B cell (primary cell): ENCODE measurements around the gene UGT1A7. TPM values are rescaled to one million over a fixed set of nuclear protein-coding genes. Genes with fewer than 3 reads are reported as not detected.

Experiments used
- ATAC-seq: fragments of 200-7000 bp; cut with Tn5 transposase; one replicate; pipeline ENCODE4 v1.10.0; 2021; ENCODE audit warnings: low read depth, mild to moderate bottlenecking, moderate number of reproducible peaks, moderate library complexity
- CTCF ChIA-PET: fragments of 350-600 bp; sonication (Branson Sonifier 250); formaldehyde crosslinking; loops from one replicate; lab custom pipeline; 2021; ENCODE audit warnings: antibody characterized with exemption, inconsistent platforms; lab: Charles Lee
- POLR2A ChIA-PET: fragments of 350-600 bp; sonication (Branson Sonifier 250); formaldehyde crosslinking; loops from one replicate; lab custom pipeline; 2021; ENCODE audit warnings: antibody characterized with exemption; lab: Charles Lee
- DNase-seq: peaks from one replicate; pipeline ENCODE4 v3.0.0; 2013
- H2AFZ ChIP-seq: 2 replicates; pipeline ENCODE4 v1.6.1; 2012; ENCODE audit warnings: mild to moderate bottlenecking, low read depth, low read length; ENCODE audit not compliant: insufficient read depth, poor library complexity, severe bottlenecking
- H3K27ac ChIP-seq, 2 donors: 1 replicate in 1 of 2; 2 replicates in 1 of 2; pipeline ENCODE4 v1.5.1; 2012 to 2013; ENCODE audit warnings: low read length in 2 of 2, mild to moderate bottlenecking in 2 of 2, moderate library complexity in 1 of 2
- H3K27me3 ChIP-seq, 4 experiments: fragments of 200-600 bp in 1 of 4; sonication (generic) in 1 of 4; replicated peaks in 1 of 4; 1 replicate in 2 of 4; 2 replicates in 2 of 4; pipeline versions ENCODE4 v1.6.1 to v1.7.0; 2013 to 2016; ENCODE audit warnings: low read length in 3 of 4, mild to moderate bottlenecking in 2 of 4, mixed read lengths in 1 of 4, moderate library complexity in 1 of 4; ENCODE audit not compliant: insufficient read depth in 4 of 4, control insufficient read depth in 3 of 4; ENCODE audit errors: control extremely low read depth in 1 of 4
- H3K36me3 ChIP-seq, 2 experiments: replicated peaks in 1 of 2; 1 replicate in 1 of 2; 2 replicates in 1 of 2; pipeline versions ENCODE4 v1.6.1 to v1.7.1; 2013; ENCODE audit warnings: low read length in 1 of 2; ENCODE audit not compliant: insufficient read depth in 2 of 2, control insufficient read depth in 1 of 2; ENCODE audit errors: control extremely low read depth in 1 of 2, extremely low read depth in 1 of 2
- H3K4me1 ChIP-seq, 2 donors: fragments of 200-600 bp in 1 of 2; sonication (generic) in 1 of 2; 1 replicate in 1 of 2; 2 replicates in 1 of 2; pipeline versions ENCODE4 v1.5.1 to v1.6.1; 2013 to 2017; ENCODE audit warnings: low read length in 2 of 2; ENCODE audit not compliant: control insufficient read depth in 2 of 2, insufficient read depth in 2 of 2
- H3K4me2 ChIP-seq: replicated peaks from 2 replicates; pipeline ENCODE3; 2012; ENCODE audit warnings: mild to moderate bottlenecking, low read depth, low read length; ENCODE audit not compliant: poor library complexity, severe bottlenecking
- H3K4me3 ChIP-seq, 5 experiments: fragments of 200-600 bp in 1 of 5; sonication (generic) in 1 of 5; 1 replicate in 3 of 5; 2 replicates in 2 of 5; pipeline versions ENCODE4 v1.5.1 to v1.7.0; 2011 to 2016; ENCODE audit warnings: low read length in 4 of 5, mild to moderate bottlenecking in 4 of 5, low read depth in 2 of 5, control low read depth in 1 of 5, moderate library complexity in 1 of 5; ENCODE audit not compliant: insufficient read depth in 1 of 5; ENCODE audit errors: control extremely low read depth in 1 of 5, extremely low read depth in 1 of 5
- H3K79me2 ChIP-seq: fragments of 200-600 bp; sonication (generic); one replicate; pipeline ENCODE4 v1.6.0; 2016; ENCODE audit warnings: low read length; ENCODE audit not compliant: control insufficient read depth, insufficient read depth
- H3K9ac ChIP-seq: fragments of 200-600 bp; sonication (generic); 2 replicates; pipeline ENCODE4 v1.6.1; 2017; ENCODE audit warnings: mild to moderate bottlenecking, low read length, moderate library complexity
- H3K9me3 ChIP-seq, 3 donors: one replicate each; pipeline versions ENCODE4 v1.6.1 to v1.7.1; 2013; ENCODE audit warnings: low read length in 2 of 3; ENCODE audit not compliant: control insufficient read depth in 2 of 3, insufficient read depth in 1 of 3; ENCODE audit errors: control extremely low read depth in 1 of 3
- H4K20me1 ChIP-seq: 2 replicates; pipeline ENCODE4 v1.6.0; 2012; ENCODE audit warnings: mild to moderate bottlenecking, low read length; ENCODE audit not compliant: insufficient read depth, control insufficient read depth, poor library complexity, severe bottlenecking
- H3K27ac Mint-ChIP-seq: one replicate; pipeline ENCODE4 v1.8.0; 2021; ENCODE audit warnings: mixed read lengths
- H3K27me3 Mint-ChIP-seq: one replicate; pipeline ENCODE4 v1.8.0; 2021; ENCODE audit warnings: mixed read lengths
- H3K4me1 Mint-ChIP-seq: one replicate; pipeline ENCODE4 v1.8.0; 2021; ENCODE audit warnings: mixed read lengths
- H3K4me3 Mint-ChIP-seq: one replicate; pipeline ENCODE4 v1.8.0; 2021; ENCODE audit warnings: mixed read lengths
- H3K9me3 Mint-ChIP-seq: one replicate; pipeline ENCODE4 v1.8.0; 2022; ENCODE audit warnings: mixed read lengths; ENCODE audit not compliant: insufficient read depth
- CTCF ChIP-seq: fragments of 200-600 bp; IDR thresholded peaks from one replicate; pipeline ENCODE4 v1.8.0; 2022; ENCODE audit warnings: antibody characterized with exemption, mild to moderate bottlenecking
- EZH2 ChIP-seq: IDR thresholded peaks from 2 replicates; pipeline ENCODE4 v1.6.1; 2012; ENCODE audit warnings: borderline replicate concordance, low read depth, mild to moderate bottlenecking, moderate library complexity, low read length; ENCODE audit not compliant: insufficient read depth, poor library complexity, severe bottlenecking
- WGBS: methylation state at CpG from one replicate; pipeline ENCODE4 v1.1.5; 2013; ENCODE audit warnings: missing lambda C conversion rate; ENCODE audit not compliant: insufficient coverage; 5-methylcytosine and 5-hydroxymethylcytosine counted together
- intact Hi-C: fragments of 100-400 bp; cut with micrococcal nuclease; formaldehyde crosslinking; loops from one replicate; pipeline ENCODE4 v1.10.0; 2022
- polyA plus RNA-seq: library from polyadenylated mRNA; depleted of rRNA; stranded (reverse); fragments of >200 nt; gene quantifications from 2 replicates; pipeline ENCODE4 v1.2.3, GENCODE V29; 2012
- total RNA-seq, 2 donors: library from RNA; stranded (reverse); fragments of 120-200 nt in 1 of 2; gene quantifications; 1 replicate in 1 of 2; 2 replicates in 1 of 2; pipeline versions ENCODE4 v1.2.3 to v1.2.4, GENCODE V29; 2013 to 2022

Gene UGT1A7
- total and polyA plus RNA-seq, 2 donors (not counting 1 experiment from before 2014, with no cell fraction given) = not detected

GRCh38 chr2:233764761-233765160 is 83.1 kb downstream of the UGT1A7 start:
- TF ChIP-seq CTCF = no peak
- TF ChIP-seq EZH2 = no peak
- H3K9me3 ChIP-seq = no peaks in the 10 kb centered on the region
- Mint-ChIP-seq H3K4me3 (no peak overlapping the region), H3K27ac (no peak overlapping the region), H3K4me1 (no peaks in the 10 kb centered on the region), H3K27me3 (peaks cover 50% of the 10 kb centered on the region), H3K9me3 (peaks cover 2% of the 10 kb centered on the region)
- intact Hi-C loops = no loop called here
- ATAC-seq (no peak), DNase-seq (no peak)
- no peaks in the 10 kb centered on the region for H3K36me3 ChIP-seq
- no peak overlapping the region for H3K27ac ChIP-seq
- no peaks in the 10 kb centered on the region for H4K20me1 ChIP-seq
- ChIA-PET CTCF (no interaction called here), POLR2A (no interaction called here)
- H3K4me3 ChIP-seq = no peak overlapping the region
- no peak overlapping the region for H3K9ac ChIP-seq
- no peak overlapping the region for H3K4me2 ChIP-seq
- H3K27me3 ChIP-seq = peaks cover 0 to 4% (median 0%) of the 10 kb centered on the region in 4 experiments
- no peak overlapping the region for H2AFZ ChIP-seq
- H3K4me1 ChIP-seq = no peaks in the 10 kb centered on the region
- 63% methylated on average over 3 of the region's 3 CpGs for WGBS
- H3K79me2 ChIP-seq = no peaks in the 10 kb centered on the region

- no peak overlapping the region for H3K4me2 ChIP-seq
- H3K4me1 ChIP-seq = no peaks in the 10 kb centered on the region
- ChIA-PET CTCF (no interaction called here), POLR2A (no interaction called here)
- peaks cover 0 to 4% (median 0%) of the 10 kb centered on the region in 4 experiments for H3K27me3 ChIP-seq
- TF ChIP-seq EZH2 (no peak), CTCF (no peak)
- ATAC-seq (no peak), DNase-seq (no peak)
- H3K27ac ChIP-seq = no peak overlapping the region
- Mint-ChIP-seq H3K27me3 (peaks cover 50% of the 10 kb centered on the region), H3K4me1 (no peaks in the 10 kb centered on the region), H3K9me3 (peaks cover 2% of the 10 kb centered on the region), H3K27ac (no peak overlapping the region), H3K4me3 (no peak overlapping the region)
- H4K20me1 ChIP-seq = no peaks in the 10 kb centered on the region
- no peaks in the 10 kb centered on the region for H3K79me2 ChIP-seq
- H3K4me3 ChIP-seq = no peak overlapping the region
- WGBS = 88% methylated on average over 2 of the region's 4 CpGs
- H2AFZ ChIP-seq = no peak overlapping the region
- no peaks in the 10 kb centered on the region for H3K36me3 ChIP-seq
- intact Hi-C loops = no loop called here
- no peak overlapping the region for H3K9ac ChIP-seq
- no peaks in the 10 kb centered on the region for H3K9me3 ChIP-seq
Measured at GRCh38 chr2:233766416-233766815, 84.7 kb downstream of the UGT1A7 start.
